Stimulated activated CD8-positive, alpha-beta memory T cell treated with anti-CD3 and anti-CD28 coated beads, Interleukin-7, amount 100 ng/mL, for 24 hours (primary cell): ENCODE data around the gene GAB2.

Experiments used
- DNase-seq: peaks from one replicate; pipeline ENCODE4 v3.0.0-alpha.2; 2020; ENCODE audit warnings: low read depth

GAB2 gene

DNA sequence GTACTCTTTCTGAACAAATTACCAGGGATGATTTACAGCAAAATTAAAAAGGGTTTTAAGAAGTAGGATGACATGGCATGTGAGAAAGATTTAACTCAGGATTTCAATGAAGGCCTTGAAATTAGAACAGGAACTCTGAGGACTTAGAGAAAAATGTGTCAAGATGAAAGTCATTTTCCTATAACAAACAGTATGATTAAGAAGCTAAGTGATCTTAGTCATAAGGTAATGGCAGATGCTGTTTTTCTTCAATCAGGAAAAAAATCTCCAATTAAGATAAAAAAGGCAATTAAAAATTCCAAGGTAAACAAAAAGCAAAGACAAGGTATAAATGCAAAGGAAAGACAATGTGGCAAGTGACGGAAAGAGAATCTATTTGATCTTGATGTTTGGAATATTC, 73.5 kb downstream of the GAB2 start:
- DNase-seq, result no peak

GRCh38 chr11:78343303-78343702, 74.3 kb downstream of the GAB2 start:
- no peak for DNase-seq

DNA sequence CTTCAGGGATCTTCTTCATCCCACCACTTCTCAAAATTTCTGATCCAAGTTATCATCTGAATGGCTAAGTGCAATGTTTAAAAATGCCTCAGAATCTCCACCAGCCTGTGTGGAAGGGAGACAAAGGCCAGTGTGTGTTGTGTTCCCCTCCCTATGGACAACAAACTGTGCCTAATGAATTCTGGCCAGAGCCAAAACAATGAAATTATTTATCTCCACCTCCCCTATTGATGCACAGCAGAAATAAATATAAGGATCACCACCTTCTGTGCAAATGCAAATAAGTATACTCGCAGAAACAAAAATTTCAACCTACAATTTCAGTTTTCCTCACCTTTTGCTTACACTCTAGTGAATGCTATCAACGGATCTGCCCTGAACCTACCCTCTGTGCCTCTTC, 75.8 kb downstream of the GAB2 start:
- DNase-seq, result no peak

DNA sequence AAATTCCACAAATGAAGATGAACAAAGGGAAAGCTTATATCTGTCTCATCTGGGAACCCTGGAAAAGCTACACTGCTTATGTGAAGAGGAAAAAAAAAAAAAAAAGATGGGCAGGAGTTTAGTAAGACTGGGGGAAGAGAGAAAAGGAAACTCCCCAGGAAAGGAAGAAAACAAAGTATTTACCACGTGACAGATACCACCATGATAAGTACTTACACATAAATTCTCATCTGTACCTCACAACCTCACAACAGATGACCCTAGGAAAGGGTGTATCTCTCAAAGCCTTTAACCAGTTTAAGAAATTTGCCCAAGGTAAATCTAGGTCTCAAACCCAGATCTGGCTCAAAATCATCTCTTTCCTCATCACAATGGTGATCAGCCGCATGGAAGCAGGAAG, 77.1 kb downstream of the GAB2 start:
- no peak for DNase-seq

DNA sequence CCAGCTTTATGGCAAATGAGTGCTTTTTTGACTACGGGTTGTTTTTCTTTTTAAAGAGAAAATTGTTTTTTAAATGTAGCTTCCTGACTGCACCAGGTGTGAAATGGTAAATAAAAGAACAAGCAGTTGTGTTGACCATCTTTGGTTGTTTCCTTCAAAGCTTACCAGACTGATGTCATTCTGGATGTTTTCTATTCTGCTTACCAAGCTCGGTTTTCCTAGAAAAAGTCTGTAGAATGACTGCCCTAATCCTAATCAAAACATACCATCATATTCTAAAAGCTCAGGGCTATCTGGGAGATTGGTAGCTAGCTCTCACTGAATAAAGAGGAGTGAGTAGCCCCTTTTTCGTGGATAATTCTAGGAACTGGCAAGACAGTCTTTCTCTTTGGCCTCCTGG, 77.7 kb downstream of the GAB2 start:
- DNase-seq, result no peak

DNA sequence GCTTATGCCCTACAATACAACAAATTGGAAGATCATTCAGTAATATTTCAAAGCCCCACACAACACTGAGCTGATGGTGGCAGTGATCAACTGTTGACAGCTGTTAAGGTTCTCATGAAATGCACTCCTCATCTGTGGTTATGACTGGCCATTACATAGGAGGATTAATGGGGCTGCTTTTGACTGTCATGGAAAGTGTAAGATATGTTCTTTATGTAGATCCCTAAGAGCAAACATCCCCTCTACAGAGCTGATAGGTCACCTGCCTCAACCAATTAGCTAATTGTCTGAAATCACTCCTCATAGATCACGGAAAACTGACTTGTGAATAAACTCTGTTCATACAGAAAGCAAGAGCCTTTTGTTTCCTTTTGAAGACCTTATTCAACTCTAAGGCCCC, 78.1 kb downstream of the GAB2 start:
- no peak for DNase-seq

GRCh38 chr11:78338702-78339101, 78.9 kb downstream of the GAB2 start:
- no peak for DNase-seq

DNA sequence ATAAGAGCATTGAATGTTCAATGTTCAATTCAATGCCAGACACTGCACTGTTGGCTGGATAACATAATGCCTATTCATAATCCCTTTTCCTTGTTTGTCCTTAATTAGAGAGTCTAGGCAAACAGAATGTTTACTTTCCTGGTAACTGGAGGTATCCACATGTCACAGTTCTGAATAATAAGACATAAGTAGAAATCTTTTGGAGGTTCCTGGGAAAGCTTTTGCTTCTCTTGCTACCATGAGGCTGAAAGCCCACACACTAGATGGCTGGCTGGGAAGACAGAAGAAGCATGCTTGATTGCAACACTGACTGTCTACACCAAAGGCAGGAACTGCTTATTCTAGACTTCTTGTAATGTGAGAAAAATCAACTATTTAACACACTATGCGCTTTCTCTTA, 79.5 kb downstream of the GAB2 start:
- DNase-seq, result no peak

DNA sequence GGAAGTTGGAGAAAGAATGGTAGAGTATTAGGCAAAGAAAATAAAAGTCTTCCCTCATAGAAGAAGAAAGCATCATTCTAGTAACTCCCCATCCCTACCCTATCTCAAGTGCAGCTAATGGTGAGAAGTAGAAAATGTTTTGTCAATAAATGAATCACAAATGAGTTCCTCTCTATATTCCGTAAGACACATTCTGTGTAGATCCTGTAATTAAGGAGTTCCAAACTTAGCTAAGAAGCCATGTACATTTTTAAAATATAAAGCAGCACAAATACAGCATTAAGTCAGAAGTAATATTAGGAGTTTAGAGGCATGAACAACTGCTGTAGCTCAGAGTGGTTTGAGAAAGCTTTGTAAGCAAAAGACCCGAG, 80.1 kb downstream of the GAB2 start:
- DNase-seq, result no peak

DNA sequence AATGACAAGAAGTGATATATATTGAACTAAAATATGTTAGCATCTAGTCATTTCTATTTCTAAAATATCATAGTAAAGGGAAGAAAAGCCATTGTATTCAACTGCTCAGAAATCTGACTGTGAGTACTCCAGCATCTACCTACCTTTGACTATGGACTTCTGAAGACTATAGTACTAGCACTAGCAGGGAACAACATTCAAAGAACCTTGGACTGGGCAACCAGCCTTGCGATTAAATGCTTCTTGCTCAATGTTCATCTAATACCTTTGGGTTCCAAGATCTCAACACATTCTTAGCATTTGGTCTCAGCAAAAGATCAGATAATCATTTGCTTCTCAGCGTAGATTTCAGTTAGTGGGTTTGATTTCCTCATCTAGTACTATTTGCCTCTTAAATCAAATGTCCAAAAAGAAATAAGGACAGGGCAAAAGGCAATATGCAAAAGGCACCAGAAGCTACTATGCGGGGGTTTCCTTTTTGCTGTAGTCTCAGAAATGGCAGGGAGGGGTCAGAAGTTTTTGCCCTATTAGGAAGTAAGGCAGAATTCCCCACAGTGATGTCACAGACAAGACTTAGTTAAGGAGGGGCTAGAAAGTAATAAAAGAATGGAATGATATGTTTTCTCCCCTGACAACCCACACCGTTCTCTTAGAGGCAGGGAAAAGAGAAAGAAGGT, 80.6 kb downstream of the GAB2 start:
- DNase-seq, result no peak

- DNase-seq, result no peak
Observed at GRCh38 chr11:78334109-78334508, 83.5 kb downstream of the GAB2 start.

DNA sequence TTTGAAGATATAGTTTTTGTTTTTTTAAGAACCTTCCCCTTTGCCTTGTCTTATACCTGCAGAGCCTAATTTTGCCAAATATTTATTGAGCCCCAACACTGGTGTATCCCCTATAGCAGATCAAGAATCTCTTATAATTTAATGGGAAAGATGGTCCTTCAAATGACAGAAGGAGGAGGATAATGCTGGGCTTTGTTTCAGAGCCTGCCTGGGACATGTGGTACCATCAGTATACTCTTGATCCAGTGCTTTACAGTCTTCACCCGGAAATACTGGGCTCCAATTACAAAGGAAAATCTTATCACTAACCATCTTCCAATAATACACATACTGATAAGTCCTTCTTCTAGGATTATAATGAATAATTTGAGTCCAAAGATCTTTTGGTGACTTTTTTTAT, 84.7 kb downstream of the GAB2 start:
- no peak for DNase-seq

GRCh38 chr11:78332174-78332866, 85.3 kb downstream of the GAB2 start:
- DNase-seq, result no peak

- no peak for DNase-seq
Observed at GRCh38 chr11:78331711-78332110, 85.9 kb downstream of the GAB2 start.

DNA sequence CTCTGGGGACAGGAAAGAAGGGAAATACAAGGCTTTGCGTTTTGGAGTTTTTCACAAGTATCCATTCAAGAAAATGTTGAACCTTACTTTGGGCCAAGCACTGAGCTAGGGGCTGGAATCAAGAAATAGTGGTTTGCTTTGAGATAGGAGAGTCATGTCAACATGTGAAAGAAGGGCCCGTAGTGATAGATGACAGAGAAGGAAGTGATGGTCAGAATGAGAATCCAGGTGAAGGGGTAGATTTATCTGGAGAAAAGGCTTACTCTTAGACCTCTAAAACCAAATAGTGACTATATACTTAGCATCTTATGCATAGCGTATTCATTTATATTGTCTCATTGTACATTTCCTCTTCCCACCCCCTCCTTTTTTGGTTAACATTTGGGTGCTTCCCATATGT, 87.3 kb downstream of the GAB2 start:
- no peak for DNase-seq

GRCh38 chr11:78327945-78328344, 89.7 kb downstream of the GAB2 start:
- no peak for DNase-seq

GRCh38 chr11:78325274-78325781, 92.3 kb downstream of the GAB2 start:
- DNase-seq, result no peak

DNA sequence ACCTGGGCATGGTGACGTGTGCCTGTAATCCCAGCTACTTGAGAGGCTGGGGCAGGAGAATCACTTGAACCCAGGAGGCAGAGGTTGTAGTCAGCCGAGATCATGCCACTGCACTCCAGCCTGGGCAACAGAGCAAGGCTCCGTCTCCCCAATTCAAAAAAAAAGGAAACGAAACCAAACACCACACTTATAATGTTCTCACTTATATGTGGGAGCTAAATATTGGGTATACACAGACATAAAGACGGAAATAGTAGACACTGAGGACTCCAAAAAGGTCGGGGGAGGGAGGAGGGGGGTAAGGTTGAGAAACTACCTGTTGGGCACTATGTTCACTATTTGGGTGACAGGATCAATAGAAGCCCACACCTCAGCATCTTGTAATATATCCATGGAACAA, 94.3 kb downstream of the GAB2 start:
- no peak for DNase-seq

DNA sequence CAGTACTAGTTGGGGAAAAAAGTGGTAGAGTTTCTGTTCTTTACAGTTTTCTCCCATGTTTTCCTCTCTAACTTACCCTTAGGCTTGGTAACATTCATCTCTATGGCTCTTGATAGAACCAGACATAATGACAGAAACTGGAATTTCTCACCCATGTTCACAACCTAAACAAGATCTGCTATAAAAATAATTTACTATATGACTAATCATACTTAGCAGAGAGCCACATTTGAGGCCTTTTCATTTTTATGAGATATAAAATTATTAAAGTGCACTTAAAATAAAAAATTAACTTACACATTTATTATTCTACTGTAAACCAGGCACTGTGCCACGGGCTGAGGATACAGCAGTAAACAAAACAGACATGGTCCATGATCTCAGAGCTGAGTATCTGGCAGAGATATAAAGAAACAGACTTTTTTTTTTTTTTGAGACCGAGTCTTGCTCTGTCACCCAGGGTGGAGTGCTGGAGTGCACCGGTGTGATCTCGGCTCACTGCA, 98.1 kb downstream of the GAB2 start:
- DNase-seq, result no peak

DNA sequence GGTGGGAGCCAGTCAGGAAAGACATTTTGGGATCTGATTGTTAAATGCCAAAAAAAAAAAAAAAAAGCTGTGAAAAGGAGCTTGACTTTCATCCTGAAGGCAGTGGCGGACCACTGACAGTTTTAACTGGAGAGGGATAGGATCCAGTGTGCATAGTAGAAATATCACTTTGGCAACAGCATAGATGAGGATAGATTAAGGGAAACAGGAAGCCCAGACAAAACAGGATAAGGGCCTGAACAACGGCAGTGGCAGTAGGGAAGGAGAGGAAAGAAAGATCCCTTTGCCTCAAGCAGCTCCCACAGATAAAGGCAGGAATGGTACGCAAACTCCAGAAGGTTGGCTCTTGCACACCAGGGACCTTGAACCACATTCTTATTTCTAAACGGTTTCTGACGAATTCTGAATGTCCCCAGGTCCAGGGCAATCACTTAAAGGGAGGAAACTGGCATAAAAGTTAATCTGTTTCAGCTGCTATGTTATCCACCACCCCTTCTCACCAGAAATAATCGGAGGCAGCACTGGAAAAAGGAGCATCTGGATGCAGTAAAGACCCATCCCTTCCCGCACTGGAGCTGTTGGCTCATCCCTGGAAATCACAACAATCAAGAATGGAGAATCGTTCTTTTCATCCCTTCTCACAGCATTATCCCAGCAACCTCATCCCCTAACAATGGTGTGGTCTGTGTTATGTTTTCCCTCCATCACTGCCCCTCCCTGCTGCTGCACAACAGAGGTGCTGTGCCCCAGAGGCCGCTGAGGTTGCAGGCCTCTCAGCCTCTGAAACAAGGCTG, 99.1 kb downstream of the GAB2 start:
- no peak for DNase-seq

- no peak for DNase-seq
Observed at GRCh38 chr11:78315724-78316123, 101.9 kb downstream of the GAB2 start.

- no peak for DNase-seq
Observed at GRCh38 chr11:78314762-78315161, 102.9 kb downstream of the GAB2 start.

DNA sequence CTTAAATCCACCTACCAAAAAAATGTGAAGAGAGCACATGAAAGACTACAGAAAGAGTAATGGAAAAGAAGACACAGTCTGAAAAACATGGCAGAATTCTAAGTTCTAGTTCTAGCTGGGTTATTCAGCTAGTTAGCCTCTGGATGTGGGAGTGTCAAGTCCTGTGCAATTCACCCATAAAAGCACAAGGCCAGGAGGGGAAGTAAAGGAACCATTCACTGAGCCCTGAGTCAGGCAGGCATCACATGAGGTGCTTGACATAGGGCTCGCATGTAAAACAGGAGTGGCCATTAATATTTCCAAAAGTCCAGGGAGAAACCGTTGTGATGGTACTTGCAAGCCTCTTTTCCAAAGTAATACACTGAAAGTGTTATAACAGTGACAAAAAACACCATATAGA, 103.7 kb downstream of the GAB2 start:
- DNase-seq, result no peak
